HG03097 (cell line): ENCODE data around the gene EPN2.
"Not testable (repeated sequence)": the region's sequence is repeated elsewhere in the genome, so short reads cannot be mapped to it uniquely, and the experiment has no call there.

ENCODE experiments used
- ATAC-seq: cut with Tn5 transposase; IDR thresholded peaks from one replicate; pipeline ENCODE4 v1.9.1; 2021; ENCODE audit not compliant: unreplicated experiment, low FRiP score

EPN2 gene

GRCh38 chr17:19237139-19237388 lies at the start of gene EPN2:
TSS of gene EPN2 (plus strand) at chr17:19237366. CDS start at chr17:19283120, 45,754 bp downstream.
- not testable (repeated sequence) for ATAC-seq

- ATAC-seq: peak; percentile 37
These were observed 49.0 kb upstream of the EPN2 start for GRCh38 chr17:19187883-19188869.

- ATAC-seq: peak; percentile 63
These were observed 48.1 kb upstream of the EPN2 start for GRCh38 chr17:19188870-19189708.

GRCh38 chr17:19189781-19190405 lies 47.3 kb upstream of the EPN2 start:
- not testable (repeated sequence) for ATAC-seq

- ATAC-seq: peak; percentile 78
These were observed 40.6 kb upstream of the EPN2 start for GRCh38 chr17:19196382-19197204.

- peak; percentile 78 for ATAC-seq
These were observed 34.7 kb upstream of the EPN2 start for GRCh38 chr17:19202448-19202847.

- ATAC-seq: not testable (repeated sequence)
These were observed 33.7 kb upstream of the EPN2 start for GRCh38 chr17:19203429-19203828.

- ATAC-seq: not testable (repeated sequence)
These were observed 21.9 kb upstream of the EPN2 start for GRCh38 chr17:19215074-19215860.

- not testable (repeated sequence) for ATAC-seq
These were observed 20.8 kb upstream of the EPN2 start for GRCh38 chr17:19216148-19216926.

- not testable (repeated sequence) for ATAC-seq
These were observed 18.3 kb upstream of the EPN2 start for GRCh38 chr17:19218914-19219313.

GRCh38 chr17:19219384-19219783 lies 17.8 kb upstream of the EPN2 start:
- ATAC-seq: not testable (repeated sequence)

- ATAC-seq: not testable (repeated sequence)
These were observed 17.0 kb upstream of the EPN2 start for GRCh38 chr17:19220195-19220594.

- not testable (repeated sequence) for ATAC-seq
These were observed 10.3 kb upstream of the EPN2 start for GRCh38 chr17:19226610-19227588.

- not testable (repeated sequence) for ATAC-seq
These were observed 2.5 kb upstream of the EPN2 start for GRCh38 chr17:19234676-19235075.

- ATAC-seq: not testable (repeated sequence)
These were observed 621 bp upstream of the EPN2 start for GRCh38 chr17:19236351-19237138.

- no peak for ATAC-seq
These were observed 412 bp downstream of the EPN2 start for GRCh38 chr17:19237389-19238166.
